SU-DHL-6 (cell line): ENCODE measurements around the gene ZNF343.

ENCODE experiments used
- H2AFZ ChIP-seq: fragments of 200-600 bp; sonication (generic); 2 replicates; pipeline ENCODE4 v1.6.1; 2014; ENCODE audit warnings: low read depth, mild to moderate bottlenecking, moderate library complexity, mixed read lengths, antibody characterized with exemption, low read length; ENCODE audit not compliant: severe bottlenecking
- H3F3A ChIP-seq: fragments of 200-600 bp; shearing (Covaris generic); 2 replicates; pipeline ENCODE4 v1.6.0; 2016; ENCODE audit warnings: antibody characterized with exemption, mild to moderate bottlenecking; ENCODE audit not compliant: insufficient read depth
- H3K27ac ChIP-seq: fragments of 200-600 bp; sonication (generic); 2 replicates; pipeline ENCODE4 v1.5.1; 2016; ENCODE audit warnings: low read depth, mild to moderate bottlenecking, low read length, moderate library complexity, mixed read lengths
- H3K27me3 ChIP-seq: fragments of 200-600 bp; sonication (generic), shearing (Covaris generic); 2 replicates; pipeline ENCODE4 v1.6.0; 2014; ENCODE audit warnings: mild to moderate bottlenecking, low read length
- H3K36me3 ChIP-seq: fragments of 200-600 bp; sonication (generic); 2 replicates; pipeline ENCODE4 v1.6.1; 2014; ENCODE audit warnings: mild to moderate bottlenecking, low read length, mixed read lengths
- H3K4me2 ChIP-seq: fragments of 300-600, 200-600 bp; shearing (Covaris generic), sonication (generic); 2 replicates; pipeline ENCODE4 v1.6.0; 2014; ENCODE audit warnings: low read length, low read depth, mild to moderate bottlenecking; ENCODE audit not compliant: poor library complexity, severe bottlenecking
- H3K4me3 ChIP-seq: fragments of 200-600 bp; sonication (generic); 2 replicates; pipeline ENCODE4 v1.5.1; 2014; ENCODE audit warnings: antibody characterized with exemption, low read length, mild to moderate bottlenecking, mixed read lengths; ENCODE audit not compliant: insufficient read depth, poor library complexity, severe bottlenecking
- H3K79me2 ChIP-seq: fragments of 200-600 bp; sonication (generic); 2 replicates; pipeline ENCODE4 v1.6.1; 2014; ENCODE audit warnings: mild to moderate bottlenecking, low read length, moderate library complexity; ENCODE audit not compliant: insufficient read depth
- H3K9ac ChIP-seq: fragments of 200-600 bp; sonication (generic); 2 replicates; pipeline ENCODE4 v1.7.0; 2014; ENCODE audit warnings: mild to moderate bottlenecking, low read length
- H3K9me2 ChIP-seq: fragments of 200-600 bp; sonication (generic); replicated peaks from 2 replicates; pipeline ENCODE4 v1.6.1; 2014; ENCODE audit warnings: low read length; ENCODE audit not compliant: insufficient read depth
- H3K9me3 ChIP-seq: fragments of 200-600 bp; sonication (generic); 2 replicates; pipeline ENCODE4 v1.6.1; 2014; ENCODE audit warnings: low read length, mixed read lengths; ENCODE audit not compliant: insufficient read depth
- H4K20me1 ChIP-seq: fragments of 200-600 bp; sonication (generic); 2 replicates; pipeline ENCODE4 v1.6.1; 2014; ENCODE audit warnings: low read depth, mild to moderate bottlenecking, antibody characterized with exemption, low read length, moderate library complexity, mixed read lengths
- EZH2phosphoT487 ChIP-seq: fragments of 200-600 bp; sonication (generic), shearing (Covaris generic); conservative IDR thresholded peaks from 2 replicates; pipeline ENCODE4 v1.6.1; 2018; ENCODE audit warnings: mild to moderate bottlenecking, antibody characterized with exemption, low read length, moderate library complexity, mixed read lengths
- TF ChIP-seq, protein P1 (sequence below): fragments of 200-600 bp; sonication (generic); IDR thresholded peaks from one replicate; pipeline ENCODE4 v1.5.1; 2017; ENCODE audit warnings: antibody characterized with exemption, mild to moderate bottlenecking, low read length, moderate library complexity; ENCODE audit not compliant: insufficient read depth, poor library complexity, severe bottlenecking

Gene ZNF343

DNA sequence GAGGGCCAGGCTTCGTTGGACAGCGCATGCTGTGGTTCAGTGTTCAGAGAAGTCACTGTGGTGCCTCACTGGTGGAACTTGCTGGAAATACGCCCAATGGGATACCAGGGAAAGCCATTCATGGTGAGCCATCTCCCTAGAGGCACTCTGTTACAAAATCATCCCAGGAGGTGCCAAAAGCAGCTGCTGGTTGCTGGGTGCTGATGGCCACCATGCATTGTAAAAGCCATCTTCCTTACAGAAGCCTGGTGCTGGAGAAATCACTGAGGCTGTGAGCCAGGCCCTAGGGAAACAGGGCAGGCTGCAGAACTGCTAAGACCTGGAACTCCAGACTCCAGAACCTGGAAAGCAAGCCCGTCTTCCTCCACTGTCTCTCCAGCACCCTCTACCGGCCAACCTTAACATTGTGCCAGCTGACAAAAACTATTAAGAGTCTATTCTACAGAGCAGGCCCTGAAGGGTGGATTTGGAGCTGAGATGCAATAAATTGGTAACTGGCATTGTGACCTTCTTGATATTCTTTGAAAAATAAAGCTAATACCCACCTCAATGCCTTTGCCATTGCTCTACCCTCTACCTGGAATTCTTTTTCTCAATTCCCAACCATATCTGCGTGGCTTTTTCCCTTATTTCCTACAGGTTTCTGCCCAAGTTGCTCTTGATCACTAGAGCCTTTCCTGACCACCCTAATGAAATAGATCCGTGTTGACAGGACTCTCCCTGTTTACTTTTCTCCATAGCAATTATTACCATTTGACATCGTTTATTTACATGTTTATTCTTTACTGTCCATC is 56.6 kb downstream of the ZNF343 start:
- Histone ChIP-seq H3K79me2 (no peaks in the 10 kb centered on the region), H3K27ac (no peak overlapping the region), H3K9me2 (no peaks in the 10 kb centered on the region), H3K9ac (no peak overlapping the region), H3K36me3 (no peaks in the 10 kb centered on the region), H2AFZ (no peak overlapping the region), H3F3A (peaks cover 4% of the 10 kb centered on the region), H3K27me3 (no peaks in the 10 kb centered on the region), H3K9me3 (no peaks in the 10 kb centered on the region), H3K4me3 (no peak overlapping the region), H4K20me1 (no peaks in the 10 kb centered on the region; the same call in 1 of the 2 replicates), H3K4me2 (no peak overlapping the region)
- TF ChIP-seq, protein P1, sequence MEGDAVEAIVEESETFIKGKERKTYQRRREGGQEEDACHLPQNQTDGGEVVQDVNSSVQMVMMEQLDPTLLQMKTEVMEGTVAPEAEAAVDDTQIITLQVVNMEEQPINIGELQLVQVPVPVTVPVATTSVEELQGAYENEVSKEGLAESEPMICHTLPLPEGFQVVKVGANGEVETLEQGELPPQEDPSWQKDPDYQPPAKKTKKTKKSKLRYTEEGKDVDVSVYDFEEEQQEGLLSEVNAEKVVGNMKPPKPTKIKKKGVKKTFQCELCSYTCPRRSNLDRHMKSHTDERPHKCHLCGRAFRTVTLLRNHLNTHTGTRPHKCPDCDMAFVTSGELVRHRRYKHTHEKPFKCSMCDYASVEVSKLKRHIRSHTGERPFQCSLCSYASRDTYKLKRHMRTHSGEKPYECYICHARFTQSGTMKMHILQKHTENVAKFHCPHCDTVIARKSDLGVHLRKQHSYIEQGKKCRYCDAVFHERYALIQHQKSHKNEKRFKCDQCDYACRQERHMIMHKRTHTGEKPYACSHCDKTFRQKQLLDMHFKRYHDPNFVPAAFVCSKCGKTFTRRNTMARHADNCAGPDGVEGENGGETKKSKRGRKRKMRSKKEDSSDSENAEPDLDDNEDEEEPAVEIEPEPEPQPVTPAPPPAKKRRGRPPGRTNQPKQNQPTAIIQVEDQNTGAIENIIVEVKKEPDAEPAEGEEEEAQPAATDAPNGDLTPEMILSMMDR: peak; percentile 71
- TF ChIP-seq EZH2phosphoT487: no peak

DNA sequence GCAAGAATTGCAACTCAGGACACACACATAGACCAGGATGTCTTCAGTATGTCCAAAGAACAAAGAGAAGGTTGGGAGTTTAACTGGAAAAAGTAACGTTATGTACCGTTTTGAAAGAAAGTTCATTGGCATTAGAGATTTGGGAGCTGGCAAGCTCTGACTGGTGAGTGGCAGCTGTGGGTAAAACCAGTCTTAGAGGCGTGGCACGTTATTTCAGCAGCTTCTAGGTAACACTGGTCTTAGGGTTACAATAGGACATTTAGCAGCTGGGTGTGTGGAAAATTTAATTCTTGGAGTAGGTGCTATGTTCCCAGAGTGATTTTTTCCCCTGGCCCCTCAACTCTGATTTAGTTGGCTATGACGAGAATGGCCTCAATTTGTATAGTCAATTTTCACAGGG is 57.3 kb downstream of the ZNF343 start:
- H3K9me3 ChIP-seq: no peaks in the 10 kb centered on the region
- no peaks in the 10 kb centered on the region for H3K79me2 ChIP-seq
- no peaks in the 10 kb centered on the region for H3K9me2 ChIP-seq
- H3K36me3 ChIP-seq: no peaks in the 10 kb centered on the region
- no peak overlapping the region for H2AFZ ChIP-seq
- no peaks in the 10 kb centered on the region for H3F3A ChIP-seq
- TF ChIP-seq, protein P1: no peak
- TF ChIP-seq EZH2phosphoT487: no peak
- no peak overlapping the region for H3K4me3 ChIP-seq
- no peak overlapping the region for H3K4me2 ChIP-seq
- H4K20me1 ChIP-seq: no peaks in the 10 kb centered on the region; the same call in 1 of the 2 replicates
- H3K27me3 ChIP-seq: no peaks in the 10 kb centered on the region
- no peak overlapping the region for H3K27ac ChIP-seq
- no peak overlapping the region for H3K9ac ChIP-seq

DNA sequence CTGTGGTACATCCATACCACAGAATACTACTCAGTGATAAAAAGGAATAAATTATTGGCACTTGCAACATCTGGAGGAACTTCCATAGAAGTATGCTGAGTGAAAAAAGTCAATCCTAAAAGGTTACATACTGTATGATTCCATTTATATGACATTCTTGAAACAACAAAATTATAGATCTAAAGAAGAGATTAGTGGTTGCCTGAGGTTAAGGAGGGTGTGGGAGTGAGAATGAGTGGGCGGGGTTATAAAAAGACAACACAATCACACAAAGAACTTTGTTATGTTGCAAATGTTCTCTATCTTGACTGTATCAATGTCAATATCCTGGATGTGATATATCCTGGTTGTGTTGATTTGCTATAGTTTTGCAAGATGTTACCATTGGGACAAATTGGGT is 59.3 kb downstream of the ZNF343 start:
- H3F3A ChIP-seq: no peaks in the 10 kb centered on the region
- TF ChIP-seq, protein P1: no peak
- no peak for TF ChIP-seq EZH2phosphoT487
- no peak overlapping the region for H3K9ac ChIP-seq
- H3K4me3 ChIP-seq: no peak overlapping the region
- no peaks in the 10 kb centered on the region for H3K79me2 ChIP-seq
- H4K20me1 ChIP-seq: no peaks in the 10 kb centered on the region
- H3K9me3 ChIP-seq: no peaks in the 10 kb centered on the region
- H3K36me3 ChIP-seq: no peaks in the 10 kb centered on the region
- H3K27ac ChIP-seq: no peak overlapping the region
- no peaks in the 10 kb centered on the region for H3K9me2 ChIP-seq
- H3K4me2 ChIP-seq: no peak overlapping the region
- H2AFZ ChIP-seq: no peak overlapping the region
- no peaks in the 10 kb centered on the region for H3K27me3 ChIP-seq
